Adipocyte (in vitro differentiated cells): Measurements from ENCODE around the gene TMPRSS4.

ENCODE experiments used
- DNase-seq: peaks from one replicate; pipeline ENCODE4 v3.0.0-alpha.2; 2015; ENCODE audit warnings: low read depth
- H3K27me3 ChIP-seq: replicated peaks from 2 replicates; pipeline ENCODE4 v1.7.0; 2013; ENCODE audit warnings: mild to moderate bottlenecking, low read length, moderate library complexity; ENCODE audit not compliant: control insufficient read depth, insufficient read depth
- H3K36me3 ChIP-seq: 2 replicates; pipeline ENCODE4 v1.7.0; 2013; ENCODE audit warnings: low read length, mild to moderate bottlenecking, moderate library complexity; ENCODE audit not compliant: control insufficient read depth, insufficient read depth, severe bottlenecking
- H3K4me1 ChIP-seq: 2 replicates; pipeline ENCODE4 v1.7.0; 2013; ENCODE audit warnings: mild to moderate bottlenecking, low read length, moderate library complexity; ENCODE audit not compliant: control insufficient read depth, insufficient read depth
- H3K4me3 ChIP-seq: 2 replicates; pipeline ENCODE4 v1.7.0; 2013; ENCODE audit warnings: mild to moderate bottlenecking, low read length, moderate library complexity
- H3K9ac ChIP-seq: 2 replicates; pipeline ENCODE4 v1.7.0; 2013; ENCODE audit warnings: mild to moderate bottlenecking, low read length, moderate library complexity
- H3K9me3 ChIP-seq: 2 replicates; pipeline ENCODE4 v1.7.0; 2013; ENCODE audit warnings: mild to moderate bottlenecking, low read length, moderate library complexity; ENCODE audit not compliant: control insufficient read depth

The TMPRSS4 gene

GRCh38 chr11:118048472-118049370, 28.2 kb upstream of the TMPRSS4 start:
- Histone ChIP-seq H3K27me3 (peaks cover 39% of the 10 kb centered on the region), H3K9ac (no peak overlapping the region), H3K9me3 (no peaks in the 10 kb centered on the region), H3K4me1 (peaks cover 10% of the 10 kb centered on the region), H3K36me3 (no peaks in the 10 kb centered on the region), H3K4me3 (no peak overlapping the region)
- no peak for DNase-seq

GRCh38 chr11:118049771-118050170, 27.1 kb upstream of the TMPRSS4 start:
- H3K27me3 ChIP-seq, result peaks cover 39% of the 10 kb centered on the region
- no peak overlapping the region for H3K9ac ChIP-seq
- no peaks in the 10 kb centered on the region for H3K36me3 ChIP-seq
- DNase-seq, result no peak
- peaks cover 10% of the 10 kb centered on the region for H3K4me1 ChIP-seq
- no peak overlapping the region for H3K4me3 ChIP-seq
- no peaks in the 10 kb centered on the region for H3K9me3 ChIP-seq

GRCh38 chr11:118050208-118050891, 26.5 kb upstream of the TMPRSS4 start:
- no peak overlapping the region for H3K9ac ChIP-seq
- no peak for DNase-seq
- H3K27me3 ChIP-seq, result peaks cover 34% of the 10 kb centered on the region
- no peak overlapping the region for H3K4me3 ChIP-seq
- no peaks in the 10 kb centered on the region for H3K9me3 ChIP-seq
- peaks cover 6% of the 10 kb centered on the region for H3K4me1 ChIP-seq
- H3K36me3 ChIP-seq, result no peaks in the 10 kb centered on the region

- Histone ChIP-seq H3K4me1 (no peaks in the 10 kb centered on the region), H3K36me3 (no peaks in the 10 kb centered on the region), H3K9ac (no peak overlapping the region), H3K27me3 (peaks cover 37% of the 10 kb centered on the region), H3K9me3 (no peaks in the 10 kb centered on the region), H3K4me3 (no peak overlapping the region)
- DNase-seq, result no peak
Observed at GRCh38 chr11:118051136-118051610, 25.7 kb upstream of the TMPRSS4 start.

- H3K36me3 ChIP-seq, result no peaks in the 10 kb centered on the region
- H3K9ac ChIP-seq, result no peak overlapping the region
- H3K4me3 ChIP-seq, result no peak overlapping the region
- no peaks in the 10 kb centered on the region for H3K4me1 ChIP-seq
- H3K9me3 ChIP-seq, result no peaks in the 10 kb centered on the region
- DNase-seq, result no peak
- peaks cover 36% of the 10 kb centered on the region for H3K27me3 ChIP-seq
Observed at GRCh38 chr11:118051611-118052461, 25.0 kb upstream of the TMPRSS4 start.

- Histone ChIP-seq H3K9me3 (no peaks in the 10 kb centered on the region), H3K4me3 (no peak overlapping the region), H3K4me1 (no peaks in the 10 kb centered on the region), H3K36me3 (no peaks in the 10 kb centered on the region), H3K9ac (no peak overlapping the region), H3K27me3 (peaks cover 36% of the 10 kb centered on the region)
- DNase-seq, result no peak
Observed at GRCh38 chr11:118052581-118053206, 24.2 kb upstream of the TMPRSS4 start.

GRCh38 chr11:118054712-118055640, 21.9 kb upstream of the TMPRSS4 start:
- Histone ChIP-seq H3K4me3 (no peak overlapping the region), H3K9ac (no peak overlapping the region), H3K9me3 (no peaks in the 10 kb centered on the region), H3K36me3 (no peaks in the 10 kb centered on the region), H3K27me3 (peaks cover 41% of the 10 kb centered on the region), H3K4me1 (no peaks in the 10 kb centered on the region)
- DNase-seq, result no peak

GRCh38 chr11:118055966-118056365, 20.9 kb upstream of the TMPRSS4 start:
- no peak overlapping the region for H3K4me3 ChIP-seq
- H3K36me3 ChIP-seq, result no peaks in the 10 kb centered on the region
- DNase-seq, result no peak
- H3K9me3 ChIP-seq, result no peaks in the 10 kb centered on the region
- no peaks in the 10 kb centered on the region for H3K4me1 ChIP-seq
- H3K27me3 ChIP-seq, result peaks cover 36% of the 10 kb centered on the region
- H3K9ac ChIP-seq, result no peak overlapping the region

GRCh38 chr11:118056806-118057205, 20.1 kb upstream of the TMPRSS4 start:
- DNase-seq, result no peak
- H3K27me3 ChIP-seq, result peaks cover 35% of the 10 kb centered on the region
- H3K9me3 ChIP-seq, result no peaks in the 10 kb centered on the region
- no peak overlapping the region for H3K9ac ChIP-seq
- H3K36me3 ChIP-seq, result no peaks in the 10 kb centered on the region
- H3K4me1 ChIP-seq, result no peaks in the 10 kb centered on the region
- no peak overlapping the region for H3K4me3 ChIP-seq
